Activated CD8-positive, alpha-beta memory T cell treated with anti-CD3 and anti-CD28 coated beads for 48 hours (primary cell): ENCODE results near the gene ABHD8.
A peak's percentile ranks its signal among the peaks of the same experiment; 100 is the strongest.

Experiments used
- DNase-seq, 3 experiments: peaks; one replicate each; pipeline ENCODE4 v3.0.0-alpha.2; 2020; ENCODE audit warnings: low read depth in 2 of 3, low spot score in 2 of 3

ABHD8 gene

GRCh38 chr19:17334414-17335409, 31.5 kb upstream of the ABHD8 start, which contains the start of gene ANO8:
Gene ANO8, minus strand, starts transcription at chr19:17334855. Its CDS starts 185 bp downstream, at chr19:17334670.
- DNase-seq: peak; percentile 83 to 90 (median 85)

GRCh38 chr19:17333611-17334413, 30.6 kb upstream of the ABHD8 start:
- peak in 2 of 3 experiments; percentile 35 to 56 for DNase-seq

GRCh38 chr19:17332677-17333581, 29.7 kb upstream of the ABHD8 start:
- DNase-seq: no peak

- DNase-seq: no peak
Observed at GRCh38 chr19:17332360-17332676, 29.1 kb upstream of the ABHD8 start.

- no peak for DNase-seq
Observed at GRCh38 chr19:17331045-17331558, 27.9 kb upstream of the ABHD8 start.

GRCh38 chr19:17330262-17331044, 27.2 kb upstream of the ABHD8 start:
- no peak for DNase-seq

- no peak for DNase-seq
Observed at GRCh38 chr19:17329366-17330261, 26.4 kb upstream of the ABHD8 start.

GRCh38 chr19:17328517-17329365, 25.5 kb upstream of the ABHD8 start:
- no peak for DNase-seq

- DNase-seq: no peak
Observed at GRCh38 chr19:17327654-17328516, 24.7 kb upstream of the ABHD8 start.

- no peak for DNase-seq
Observed at GRCh38 chr19:17327068-17327653, 23.9 kb upstream of the ABHD8 start.

- DNase-seq: no peak
Observed at GRCh38 chr19:17326595-17326966, 23.4 kb upstream of the ABHD8 start.

- DNase-seq: no peak
Observed at GRCh38 chr19:17325881-17326594, 22.8 kb upstream of the ABHD8 start.

- DNase-seq: no peak
Observed at GRCh38 chr19:17325133-17325532, 21.9 kb upstream of the ABHD8 start.

GRCh38 chr19:17324357-17325114, 21.3 kb upstream of the ABHD8 start:
- no peak for DNase-seq

GRCh38 chr19:17323964-17324332, 20.7 kb upstream of the ABHD8 start:
- DNase-seq: no peak
